ENCODE results near the gene NRIP2.

The NRIP2 gene

DNA sequence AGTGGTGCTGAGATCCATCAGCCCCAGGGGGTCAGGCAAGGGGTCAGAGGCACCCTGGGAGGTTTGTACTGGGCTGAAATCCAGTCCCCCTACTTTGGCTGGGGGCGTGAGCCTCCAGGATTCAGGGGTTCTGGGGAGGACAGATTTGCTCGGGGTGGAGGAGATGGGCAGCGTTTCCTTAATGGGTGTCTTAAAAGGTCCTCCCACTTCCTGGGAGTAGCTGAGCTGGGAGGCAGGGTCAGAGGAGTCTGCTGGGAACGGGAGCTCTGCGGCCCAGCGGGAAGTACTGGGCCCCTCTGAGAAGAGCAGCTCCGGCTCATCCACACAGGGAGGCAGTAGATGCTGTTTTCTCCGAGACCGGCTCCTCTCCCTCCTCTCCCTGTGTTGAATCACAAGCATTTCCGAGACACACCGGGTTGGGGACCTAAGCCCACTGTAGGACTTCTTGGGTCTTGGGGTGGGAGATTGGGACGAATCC, 24.1 kb upstream of the NRIP2 start:
- TF ChIP-seq POLR2AphosphoS5 (IDR thresholded peaks at IDR 0.05; ENCODE audit: low read depth, low read length) (no peak), TAF1 (IDR thresholded peaks at IDR 0.05; ENCODE audit: borderline replicate concordance, low read depth, low read length) (no peak), POLR2A (IDR thresholded peaks at IDR 0.05; ENCODE audit: low read depth, low read length) (no peak)
- DNase-seq (ENCODE audit: insufficient read length): no peak
- no peak for FAIRE-seq

DNA sequence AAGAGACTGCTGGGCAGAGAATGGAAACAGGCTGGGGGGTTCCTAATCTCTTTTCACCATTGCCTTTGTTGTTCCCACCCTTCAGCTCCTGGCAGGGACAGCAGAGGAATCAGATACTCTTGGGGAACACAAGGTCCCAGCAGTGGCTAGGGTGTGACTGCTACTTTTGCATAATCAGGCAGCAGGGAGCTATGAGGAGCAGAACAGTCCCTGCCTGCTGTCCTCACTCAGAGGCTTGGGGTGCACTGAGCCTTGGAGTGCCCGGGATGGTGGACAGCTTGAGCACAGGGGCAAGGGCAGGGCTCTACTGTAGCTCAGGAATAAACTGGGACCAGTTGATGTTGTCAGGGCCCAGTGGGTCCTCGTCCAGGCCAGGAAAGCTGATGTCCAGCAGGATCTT, 23.5 kb upstream of the NRIP2 start:
- no peak for DNase-seq (ENCODE audit: insufficient read length)
- FAIRE-seq: no peak
- TF ChIP-seq POLR2A (IDR thresholded peaks at IDR 0.05; ENCODE audit: low read depth, low read length) (peak; percentile 38; the same call in 1 of the 2 replicates), TAF1 (IDR thresholded peaks at IDR 0.05; ENCODE audit: borderline replicate concordance, low read depth, low read length) (no peak)

DNA sequence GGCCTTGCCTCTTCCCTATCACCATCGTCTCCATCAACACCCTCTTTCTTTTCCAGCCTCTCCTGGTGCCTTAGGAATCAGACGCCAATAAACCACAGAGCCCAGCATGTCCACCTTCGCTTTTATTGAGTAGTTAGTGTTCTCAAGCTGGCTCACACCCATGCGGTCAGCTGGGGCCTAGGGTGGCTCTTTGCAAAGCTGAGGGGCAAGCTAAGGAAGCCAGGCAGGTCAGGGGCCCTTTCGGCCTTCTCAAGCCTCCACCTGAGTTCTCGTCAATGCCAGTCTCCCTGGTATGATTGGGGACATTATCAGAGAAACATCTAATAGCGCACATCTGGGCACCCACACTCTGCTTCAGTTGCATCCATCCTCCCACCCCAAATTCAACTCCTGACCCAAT, 22.7 kb upstream of the NRIP2 start:
- TF ChIP-seq TAF1 (IDR thresholded peaks at IDR 0.05; ENCODE audit: borderline replicate concordance, low read depth, low read length) (no peak), POLR2A (IDR thresholded peaks at IDR 0.05; ENCODE audit: low read depth, low read length) (no peak), POLR2AphosphoS5 (IDR thresholded peaks at IDR 0.05; ENCODE audit: low read depth, low read length) (no peak)
- DNase-seq (ENCODE audit: insufficient read length) (no peak), FAIRE-seq (no peak)

DNA sequence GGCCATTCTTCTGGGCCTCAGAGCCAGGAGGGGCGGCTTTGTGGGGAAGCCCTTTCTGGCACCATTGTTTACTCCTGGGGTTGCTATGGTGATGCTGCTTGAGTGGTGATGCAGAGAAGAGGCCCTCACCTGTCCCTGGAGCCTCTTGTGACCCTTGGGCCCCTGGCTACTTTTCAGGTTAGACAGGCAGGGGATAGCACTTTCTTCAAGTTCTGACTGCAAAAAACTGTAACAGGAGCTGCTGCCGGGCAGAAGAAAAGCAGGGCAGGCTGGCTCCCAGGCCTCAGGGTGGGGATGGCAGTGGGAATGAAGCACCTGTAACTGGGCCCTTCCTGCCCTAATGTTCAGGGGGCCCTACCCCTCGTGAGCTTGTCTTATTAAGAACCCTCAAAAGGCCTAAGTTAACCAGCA, 22.2 kb upstream of the NRIP2 start, which contains the start of gene TEX52:
TEX52 (minus strand) TSS at position 19 of the 411 bp plus-strand sequence; CDS start at position 6, 13 bp downstream.
- TF ChIP-seq POLR2A (IDR thresholded peaks at IDR 0.05; ENCODE audit: low read depth, low read length) (no peak), POLR2AphosphoS5 (IDR thresholded peaks at IDR 0.05; ENCODE audit: low read depth, low read length) (no peak), TAF1 (IDR thresholded peaks at IDR 0.05; ENCODE audit: borderline replicate concordance, low read depth, low read length) (no peak)
- DNase-seq (ENCODE audit: insufficient read length) (no peak), FAIRE-seq (no peak)

DNA sequence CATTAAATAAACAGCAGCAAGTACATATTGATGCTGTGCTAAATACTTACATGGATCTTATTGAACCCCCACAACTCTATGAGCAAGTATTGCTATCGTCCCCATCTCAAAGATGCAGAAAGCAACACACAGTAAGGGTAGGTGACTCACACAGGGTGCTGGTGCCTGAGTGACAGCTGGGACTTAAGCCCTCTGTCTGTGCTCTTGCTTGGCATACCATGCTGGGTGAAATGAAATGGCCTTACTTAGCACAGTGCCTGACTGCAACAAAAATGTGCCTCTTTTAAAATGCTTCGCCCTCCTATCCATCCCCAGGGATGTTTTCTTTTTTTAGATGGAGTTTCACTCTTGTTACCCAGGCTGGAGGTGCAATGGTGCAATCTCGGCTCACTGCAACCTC, 21.2 kb upstream of the NRIP2 start:
- FAIRE-seq (no peak), DNase-seq (ENCODE audit: insufficient read length) (no peak)
- TF ChIP-seq POLR2AphosphoS5 (IDR thresholded peaks at IDR 0.05; ENCODE audit: low read depth, low read length) (no peak), TAF1 (IDR thresholded peaks at IDR 0.05; ENCODE audit: borderline replicate concordance, low read depth, low read length) (no peak), POLR2A (IDR thresholded peaks at IDR 0.05; ENCODE audit: low read depth, low read length) (no peak)

DNA sequence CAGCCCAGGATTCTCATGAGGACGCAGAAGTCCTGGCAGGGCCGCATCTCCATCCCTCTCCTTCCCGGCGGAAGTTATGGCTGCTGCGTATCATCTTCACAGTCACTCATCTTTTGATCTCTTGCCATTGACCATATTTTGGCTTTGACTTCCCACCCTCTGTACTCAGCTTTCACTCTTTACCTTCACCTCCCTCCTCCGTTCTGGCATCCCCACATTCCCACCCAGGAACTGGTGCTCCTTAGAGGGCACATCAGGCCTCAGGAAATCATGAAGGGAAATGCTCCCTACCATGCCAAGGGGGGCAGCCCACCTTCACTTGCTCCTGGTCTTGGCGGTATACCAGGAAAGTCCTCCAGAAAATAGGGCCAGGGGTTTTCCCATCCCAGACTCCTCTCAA, 20.7 kb upstream of the NRIP2 start:
- no peak for DNase-seq (ENCODE audit: insufficient read length)
- FAIRE-seq: no peak
- no peak for TF ChIP-seq POLR2AphosphoS5 (IDR thresholded peaks at IDR 0.05; ENCODE audit: low read depth, low read length)
- TF ChIP-seq TAF1 (IDR thresholded peaks at IDR 0.05; ENCODE audit: borderline replicate concordance, low read depth, low read length): no peak
- no peak for TF ChIP-seq POLR2A (IDR thresholded peaks at IDR 0.05; ENCODE audit: low read depth, low read length)

DNA sequence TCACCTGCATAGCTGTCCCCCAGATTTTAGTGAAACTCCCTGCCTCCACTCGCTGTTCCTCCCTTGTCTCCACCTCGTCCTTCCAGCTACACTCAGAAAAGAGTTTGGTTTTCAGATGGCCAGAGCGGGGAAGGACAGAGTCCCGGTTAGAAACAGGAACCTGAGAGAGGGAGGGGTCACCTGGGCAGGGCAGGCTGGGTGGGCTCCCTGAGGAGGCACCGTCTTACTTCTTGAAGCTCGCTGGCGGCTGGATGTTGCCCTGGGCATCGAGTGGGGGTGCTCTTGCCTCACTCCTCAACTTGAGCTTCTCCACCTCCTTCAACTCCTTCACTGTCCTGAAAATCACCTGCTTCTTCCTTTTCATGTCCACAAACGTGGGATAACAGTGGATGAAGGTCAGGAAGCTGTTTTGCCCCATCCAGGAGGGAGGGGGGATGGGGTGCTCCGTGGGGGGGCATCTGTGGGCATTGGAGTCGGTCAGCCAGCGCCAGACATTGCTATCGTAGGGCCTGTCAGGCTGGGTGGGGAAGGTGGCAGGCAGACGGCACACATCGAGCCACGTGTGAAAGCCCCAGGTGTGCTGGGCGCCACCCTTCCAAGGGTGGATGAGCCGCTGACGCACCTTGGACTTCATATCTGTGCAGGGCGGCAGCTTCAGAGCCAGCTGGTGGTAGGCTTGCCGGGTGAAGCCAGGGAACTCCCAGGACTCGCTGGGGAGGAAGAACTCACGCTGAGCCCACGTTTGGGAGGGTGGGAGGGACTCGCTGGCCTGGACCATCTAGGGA, 20.0 kb upstream of the NRIP2 start:
- DNase-seq (ENCODE audit: insufficient read length) (no peak), FAIRE-seq (no peak)
- TF ChIP-seq POLR2A (IDR thresholded peaks at IDR 0.05; ENCODE audit: low read depth, low read length): no peak
- TF ChIP-seq POLR2AphosphoS5 (IDR thresholded peaks at IDR 0.05; ENCODE audit: low read depth, low read length): no peak
- no peak for TF ChIP-seq TAF1 (IDR thresholded peaks at IDR 0.05; ENCODE audit: borderline replicate concordance, low read depth, low read length)

DNA sequence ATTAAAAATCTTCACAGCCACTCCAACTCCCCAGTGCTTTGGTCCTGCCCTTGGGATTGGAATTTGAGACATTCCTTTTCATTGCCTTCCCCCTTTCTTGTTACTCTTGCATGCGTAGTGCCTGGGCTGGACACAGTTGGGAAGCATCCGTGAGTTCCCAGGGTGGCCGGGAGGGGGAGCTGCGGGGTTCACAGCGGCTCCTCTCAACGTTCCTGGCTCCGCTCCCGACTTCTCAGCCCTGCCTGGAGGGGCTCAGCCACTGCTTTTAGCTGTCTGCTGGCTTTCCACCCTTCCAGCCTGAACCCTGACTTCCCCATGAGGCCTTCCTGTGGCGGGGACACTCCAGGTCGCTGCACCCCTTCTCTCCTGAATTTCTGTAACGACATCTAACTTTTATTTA, 18.8 kb upstream of the NRIP2 start:
- DNase-seq (ENCODE audit: insufficient read length) (peak; percentile 59), FAIRE-seq (no peak)

DNA sequence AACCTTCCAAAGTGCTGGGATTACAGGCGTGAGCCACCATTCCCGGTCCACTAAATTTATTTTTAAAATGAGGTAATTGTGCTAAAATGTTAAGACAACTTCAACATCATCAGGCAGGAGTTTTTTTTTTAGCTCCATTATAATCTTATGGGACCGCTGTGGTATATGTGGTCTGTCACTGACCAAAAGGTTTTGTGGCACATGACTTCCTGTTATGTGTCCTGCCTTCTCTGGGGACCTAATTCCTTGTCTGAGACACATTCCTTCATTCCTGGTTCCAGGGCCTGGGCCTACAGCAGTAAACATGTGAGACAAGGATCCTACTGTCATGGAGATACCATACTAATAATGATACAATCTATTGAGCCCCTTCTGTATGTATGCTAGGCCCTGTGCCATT, 17.1 kb upstream of the NRIP2 start:
- no peak for TF ChIP-seq POLR2A (IDR thresholded peaks at IDR 0.05; ENCODE audit: low read depth, low read length)
- TF ChIP-seq POLR2AphosphoS5 (IDR thresholded peaks at IDR 0.05; ENCODE audit: low read depth, low read length): no peak
- no peak for TF ChIP-seq TAF1 (IDR thresholded peaks at IDR 0.05; ENCODE audit: borderline replicate concordance, low read depth, low read length)
- FAIRE-seq (no peak), DNase-seq (ENCODE audit: insufficient read length) (no peak)

More for the DNA sequence above, 18.8 kb upstream of the NRIP2 start:
- no peak for TF ChIP-seq POLR2A (IDR thresholded peaks at IDR 0.05; ENCODE audit: low read depth, low read length)
- TF ChIP-seq TAF1 (IDR thresholded peaks at IDR 0.05; ENCODE audit: borderline replicate concordance, low read depth, low read length): no peak
- TF ChIP-seq POLR2AphosphoS5 (IDR thresholded peaks at IDR 0.05; ENCODE audit: low read depth, low read length): no peak

DNA sequence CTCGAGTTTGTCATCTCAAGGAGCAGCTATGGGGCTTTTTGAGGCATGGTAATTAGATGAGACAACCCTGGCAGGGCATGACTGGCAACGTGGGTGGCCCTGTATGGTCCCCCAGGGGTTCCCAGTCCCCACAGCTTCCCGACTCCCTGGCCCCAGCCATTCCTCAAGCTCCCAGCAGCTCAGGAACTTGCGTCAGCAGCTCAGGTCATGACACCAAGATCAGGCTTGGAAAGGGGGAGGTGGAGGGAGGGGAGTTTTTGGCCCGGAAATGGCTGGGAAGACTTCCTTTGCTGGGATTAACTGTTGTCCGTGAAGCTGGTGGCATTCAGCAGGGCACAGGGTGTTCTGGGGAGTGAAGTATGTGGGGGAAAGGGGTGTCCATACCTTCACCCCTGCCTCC, 10.4 kb upstream of the NRIP2 start:
- FAIRE-seq (no peak), DNase-seq (ENCODE audit: insufficient read length) (no peak)
- TF ChIP-seq POLR2A (IDR thresholded peaks at IDR 0.05; ENCODE audit: low read depth, low read length) (no peak), POLR2AphosphoS5 (IDR thresholded peaks at IDR 0.05; ENCODE audit: low read depth, low read length) (no peak), TAF1 (IDR thresholded peaks at IDR 0.05; ENCODE audit: borderline replicate concordance, low read depth, low read length) (no peak)

DNA sequence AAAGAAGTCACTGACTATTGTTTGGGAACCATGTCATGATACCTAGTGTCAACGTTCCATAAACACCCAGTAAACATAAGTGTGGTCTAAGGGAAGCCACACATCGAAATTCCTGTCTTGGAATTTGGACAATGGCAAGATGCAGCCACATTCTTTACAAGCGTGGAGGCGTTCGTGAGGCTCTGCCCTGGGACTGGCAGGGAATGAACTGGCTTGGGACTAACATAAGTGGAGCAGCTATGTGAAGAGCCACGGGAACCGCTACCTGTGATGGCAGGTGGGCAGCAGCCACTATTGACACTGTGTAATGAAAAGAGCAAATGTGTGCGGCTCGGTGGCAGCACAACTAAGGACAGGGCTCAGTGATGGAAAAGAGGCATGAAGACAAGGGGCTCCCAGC, 10.0 kb upstream of the NRIP2 start:
- TF ChIP-seq POLR2AphosphoS5 (IDR thresholded peaks at IDR 0.05; ENCODE audit: low read depth, low read length) (no peak), TAF1 (IDR thresholded peaks at IDR 0.05; ENCODE audit: borderline replicate concordance, low read depth, low read length) (no peak), POLR2A (IDR thresholded peaks at IDR 0.05; ENCODE audit: low read depth, low read length) (no peak)
- FAIRE-seq (no peak), DNase-seq (ENCODE audit: insufficient read length) (no peak)

DNA sequence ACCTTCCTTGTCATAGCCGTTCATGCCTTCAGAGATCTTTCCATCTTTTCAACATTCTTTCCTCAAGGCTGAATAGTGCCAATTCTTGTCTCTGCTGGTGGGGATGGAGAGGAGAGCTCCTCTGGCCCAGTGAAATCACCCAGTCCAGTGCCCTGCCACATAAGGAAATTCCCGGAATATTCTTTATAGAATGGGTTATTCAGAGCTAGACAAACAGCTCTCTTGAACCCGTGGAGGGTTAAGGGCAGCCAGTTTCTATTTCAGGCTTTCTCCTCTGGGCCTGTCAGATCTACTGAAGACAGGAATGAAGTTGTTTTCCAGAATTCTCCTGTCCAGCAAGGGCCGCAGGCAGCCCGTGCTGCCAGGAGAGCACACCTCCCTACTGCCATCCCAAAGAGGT, 8.1 kb upstream of the NRIP2 start:
- no peak for TF ChIP-seq TAF1 (IDR thresholded peaks at IDR 0.05; ENCODE audit: borderline replicate concordance, low read depth, low read length)
- no peak for TF ChIP-seq POLR2A (IDR thresholded peaks at IDR 0.05; ENCODE audit: low read depth, low read length)
- no peak for TF ChIP-seq POLR2AphosphoS5 (IDR thresholded peaks at IDR 0.05; ENCODE audit: low read depth, low read length)
- FAIRE-seq (no peak), DNase-seq (ENCODE audit: insufficient read length) (no peak)

Data from GM12892 (cell line).